Psoas muscle (tissue), 8 donors: Measurements from ENCODE around the gene MICAL3. TPM values are rescaled to one million over a fixed set of nuclear protein-coding genes. Genes with fewer than 3 reads are reported as not detected.

ENCODE experiments used
- ATAC-seq, 4 donors: fragments of 200-7000 bp; cut with Tn5 transposase; one replicate each; pipeline ENCODE4 v1.9.1; 2020; ENCODE audit warnings: moderate library complexity in 3 of 4, mild to moderate bottlenecking in 2 of 4
- DNase-seq, 2 donors: peaks; one replicate each; pipeline ENCODE4 v3.0.0-alpha.2; 2020
- H3K27ac ChIP-seq: fragments of 200-600 bp; one replicate; pipeline ENCODE4 v1.8.0; 2022
- H3K27me3 ChIP-seq, 3 donors: fragments of 200-600 bp in 1 of 3; one replicate each; pipeline versions ENCODE4 v1.6.1 to v1.8.0; 2013 to 2022; ENCODE audit warnings: low read length in 2 of 3, mild to moderate bottlenecking in 2 of 3, moderate library complexity in 1 of 3; ENCODE audit not compliant: insufficient read depth in 3 of 3
- H3K36me3 ChIP-seq, 2 donors: fragments of 200-600 bp in 1 of 2; one replicate each; pipeline versions ENCODE4 v1.6.1 to v1.8.0; 2013 to 2022; ENCODE audit warnings: low read depth in 1 of 2, mild to moderate bottlenecking in 1 of 2, moderate library complexity in 1 of 2; ENCODE audit not compliant: insufficient read depth in 1 of 2
- H3K4me1 ChIP-seq: fragments of 200-600 bp; one replicate; pipeline ENCODE4 v1.8.0; 2022
- H3K4me3 ChIP-seq: fragments of 200-600 bp; one replicate; pipeline ENCODE4 v1.8.0; 2022; ENCODE audit warnings: mild to moderate bottlenecking
- H3K9me3 ChIP-seq: fragments of 200-600 bp; one replicate; pipeline ENCODE4 v1.8.0; 2022
- CTCF ChIP-seq: fragments of 200-600 bp; IDR thresholded peaks from one replicate; pipeline ENCODE4 v1.8.0; 2022; ENCODE audit warnings: antibody characterized with exemption
- WGBS, 3 donors: extraction: QIAGEN DNeasy Blood & Tissue Kit; methylation state at CpG; one replicate each; pipeline versions ENCODE4 v1.1.6 to v1.1.7; 2013; 5-methylcytosine and 5-hydroxymethylcytosine counted together
- intact Hi-C, 2 donors: fragments of 100-400 bp; cut with DNase I; formaldehyde crosslinking; loops; one replicate each; pipeline versions ENCODE4 v1.11.0 to v1.14.2; 2022
- polyA plus RNA-seq, 3 donors: library from polyadenylated mRNA; stranded (reverse); fragments of 200-250 nt; gene quantifications; one replicate each; pipeline ENCODE4 v1.2.3, GENCODE V29; 2013
- total RNA-seq, 4 donors: library from RNA; stranded (reverse); fragmentation: NEBNext Ultra II Directional in 2 of 4; extraction: Animal tissue kit (Norgen Biotek cat#: 25700) in 2 of 4; gene quantifications; one replicate each; pipeline versions ENCODE4 v1.2.1 to v1.2.4, GENCODE V29; 2021 to 2023
- donor health status: healthy with polysubstance abuse.
- donor health status: DM: no; HTN: no; CAD: no; lungs with moderate emphysema.
- donor health status: Bipolar disorder and iron deficiency.
- donor health status: healthy.
- donor health status: DM: yes; HTN: yes; CAD: no.
- donor health status: DM: no; HTN: no; CAD: no.
- donor health status: DM: no; HTN: no; CAD: no.
- donor health status: DM: yes; HTN: yes; CAD: no.

The MICAL3 gene
- total and polyA plus RNA-seq, 7 donors = 2.1 to 38.3 (median 15.5) TPM

- H3K4me3 ChIP-seq = no peak overlapping the region
- no peak for ATAC-seq
- 93 to 95% (median 93%) methylated on average over 32 of the region's 32 CpGs for WGBS, 3 donors
- no peaks in the 10 kb centered on the region for H3K27me3 ChIP-seq
- no peak for TF ChIP-seq CTCF
- H3K36me3 ChIP-seq = peaks cover 0 to 8% of the 10 kb centered on the region in 2 donors
- intact Hi-C loops = no loop called here
- no peaks in the 10 kb centered on the region for H3K4me1 ChIP-seq
- DNase-seq = no peak
- H3K9me3 ChIP-seq = no peaks in the 10 kb centered on the region
- H3K27ac ChIP-seq = no peak overlapping the region
Observed at GRCh38 chr22:17795661-17796548, 228.5 kb downstream of the MICAL3 start.

GRCh38 chr22:17794726-17795542 is 229.4 kb downstream of the MICAL3 start:
- TF ChIP-seq CTCF = no peak
- 90 to 93% (median 91%) methylated on average over 25 of the region's 25 CpGs for WGBS, 3 donors
- no peaks in the 10 kb centered on the region for H3K9me3 ChIP-seq
- ATAC-seq = no peak
- no peak overlapping the region for H3K4me3 ChIP-seq
- H3K4me1 ChIP-seq = no peaks in the 10 kb centered on the region
- DNase-seq = no peak
- intact Hi-C loops = no loop called here
- H3K27ac ChIP-seq = no peak overlapping the region
- no peaks in the 10 kb centered on the region for H3K27me3 ChIP-seq
- peaks cover 0 to 18% of the 10 kb centered on the region in 2 donors for H3K36me3 ChIP-seq

- H3K36me3 ChIP-seq = peaks cover 0 to 37% of the 10 kb centered on the region in 2 donors
- no peaks in the 10 kb centered on the region for H3K9me3 ChIP-seq
- WGBS, 3 donors = 91 to 94% (median 92%) methylated on average over 29 of the region's 29 CpGs
- H3K27me3 ChIP-seq = no peaks in the 10 kb centered on the region
- DNase-seq (no peak), ATAC-seq (no peak)
- no peak overlapping the region for H3K27ac ChIP-seq
- no peaks in the 10 kb centered on the region for H3K4me1 ChIP-seq
- intact Hi-C loops = no loop called here
- no peak for TF ChIP-seq CTCF
- no peak overlapping the region for H3K4me3 ChIP-seq
Observed at GRCh38 chr22:17792854-17793434, 231.4 kb downstream of the MICAL3 start.

GRCh38 chr22:17792299-17792698 is 232.1 kb downstream of the MICAL3 start:
- Histone ChIP-seq H3K9me3 (no peaks in the 10 kb centered on the region), H3K4me1 (peaks cover 5% of the 10 kb centered on the region), H3K36me3 (peaks cover 0 to 37% of the 10 kb centered on the region in 2 donors), H3K27me3 (no peaks in the 10 kb centered on the region), H3K4me3 (no peak overlapping the region), H3K27ac (no peak overlapping the region)
- intact Hi-C loops = no loop called here
- WGBS, 3 donors = 76 to 85% (median 76%) methylated on average over 4 to 5 of the region's 5 CpGs
- no peak for DNase-seq
- no peak for TF ChIP-seq CTCF
- no peak for ATAC-seq
